GM12864 (cell line): ENCODE results near the gene ARNT2.
A peak's percentile ranks its signal among the peaks of the same experiment; 100 is the strongest.

Source experiments
- DNase-seq: peaks from one replicate; pipeline ENCODE4 v3.0.0-alpha.2; 2011; ENCODE audit warnings: low read depth
- H3K4me3 ChIP-seq: 2 replicates; pipeline ENCODE4 v1.5.1; 2011; ENCODE audit warnings: mild to moderate bottlenecking, low read depth, low read length, control low read depth
- CTCF ChIP-seq: IDR thresholded peaks from 2 replicates; pipeline ENCODE4 v1.5.1; 2011; ENCODE audit warnings: low read depth, mild to moderate bottlenecking, moderate library complexity, low read length, control low read depth, inconsistent platforms; ENCODE audit errors: missing control alignments

Gene ARNT2

GRCh38 chr15:80580536-80581260 lies 176.5 kb downstream of the ARNT2 start:
- no peak for DNase-seq
- no peak for TF ChIP-seq CTCF
- no peak overlapping the region for H3K4me3 ChIP-seq

- TF ChIP-seq CTCF: no peak
- DNase-seq: no peak
- H3K4me3 ChIP-seq: no peak overlapping the region
These were observed 177.8 kb downstream of the ARNT2 start for GRCh38 chr15:80581976-80582375.

GRCh38 chr15:80582816-80583423 lies 178.7 kb downstream of the ARNT2 start:
- TF ChIP-seq CTCF: no peak
- no peak overlapping the region for H3K4me3 ChIP-seq
- no peak for DNase-seq

- TF ChIP-seq CTCF: no peak
- no peak for DNase-seq
- no peak overlapping the region for H3K4me3 ChIP-seq
These were observed 180.4 kb downstream of the ARNT2 start for GRCh38 chr15:80584561-80584964.

GRCh38 chr15:80584973-80585525 lies 180.9 kb downstream of the ARNT2 start:
- no peak for DNase-seq
- no peak overlapping the region for H3K4me3 ChIP-seq
- no peak for TF ChIP-seq CTCF

- peak; percentile 37 for TF ChIP-seq CTCF
- no peak overlapping the region for H3K4me3 ChIP-seq
- DNase-seq: no peak
These were observed 181.4 kb downstream of the ARNT2 start for GRCh38 chr15:80585544-80586018.
